Stimulated activated CD8-positive, alpha-beta memory T cell treated with anti-CD3 and anti-CD28 coated beads, Interleukin-7, amount 100 ng/mL, for 1 hour (primary cell): ENCODE measurements around the gene DNAH1.

Experiments
- DNase-seq, 2 donors: peaks; one replicate each; pipeline ENCODE4 v3.0.0-alpha.2; 2020; ENCODE audit warnings: low read depth in 2 of 2

Gene DNAH1

DNA sequence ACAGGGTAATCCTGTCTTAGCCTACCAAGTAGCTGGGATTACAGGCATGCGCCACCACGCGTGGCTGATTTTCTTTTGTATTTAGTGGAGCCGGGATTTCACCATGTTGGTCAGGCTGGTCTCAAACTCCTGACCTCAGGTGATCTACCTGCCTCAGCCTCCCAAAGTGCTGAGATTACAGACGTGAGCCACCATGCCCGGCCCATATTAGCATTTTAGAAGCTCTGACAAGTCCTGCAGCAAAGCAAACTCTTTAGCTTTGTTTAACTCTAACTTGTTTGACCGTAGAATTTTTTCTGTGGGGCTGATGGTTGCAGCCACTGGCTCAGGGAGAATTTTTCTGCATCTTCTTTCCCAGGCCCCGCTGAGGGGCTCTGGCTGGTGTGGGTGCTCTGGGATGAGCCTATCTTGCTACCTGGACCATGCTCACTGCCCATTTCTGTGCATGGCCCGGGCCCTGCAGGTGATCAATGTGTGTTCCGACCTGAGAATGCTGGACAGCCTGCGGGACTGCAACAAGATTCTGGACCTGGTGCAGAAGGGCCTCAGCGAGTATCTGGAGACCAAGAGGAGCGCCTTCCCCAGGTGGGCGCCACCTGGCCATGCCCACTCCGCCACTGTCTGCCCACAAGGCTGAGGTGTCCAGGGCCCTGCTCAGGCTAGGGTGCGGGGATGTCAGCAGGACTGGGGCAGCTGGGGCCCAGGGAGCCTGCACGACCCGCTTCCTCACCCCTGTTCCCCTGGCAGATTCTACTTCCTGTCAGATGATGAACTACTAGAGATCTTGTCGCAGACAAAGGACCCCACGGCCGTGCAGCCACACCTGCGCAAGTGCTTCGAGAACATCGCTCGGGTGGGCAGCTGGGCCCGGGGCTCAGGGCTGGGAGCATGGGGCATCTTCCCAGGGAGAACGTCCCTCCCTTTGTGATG is 41.3 kb downstream of the DNAH1 start:
- DNase-seq: no peak

DNA sequence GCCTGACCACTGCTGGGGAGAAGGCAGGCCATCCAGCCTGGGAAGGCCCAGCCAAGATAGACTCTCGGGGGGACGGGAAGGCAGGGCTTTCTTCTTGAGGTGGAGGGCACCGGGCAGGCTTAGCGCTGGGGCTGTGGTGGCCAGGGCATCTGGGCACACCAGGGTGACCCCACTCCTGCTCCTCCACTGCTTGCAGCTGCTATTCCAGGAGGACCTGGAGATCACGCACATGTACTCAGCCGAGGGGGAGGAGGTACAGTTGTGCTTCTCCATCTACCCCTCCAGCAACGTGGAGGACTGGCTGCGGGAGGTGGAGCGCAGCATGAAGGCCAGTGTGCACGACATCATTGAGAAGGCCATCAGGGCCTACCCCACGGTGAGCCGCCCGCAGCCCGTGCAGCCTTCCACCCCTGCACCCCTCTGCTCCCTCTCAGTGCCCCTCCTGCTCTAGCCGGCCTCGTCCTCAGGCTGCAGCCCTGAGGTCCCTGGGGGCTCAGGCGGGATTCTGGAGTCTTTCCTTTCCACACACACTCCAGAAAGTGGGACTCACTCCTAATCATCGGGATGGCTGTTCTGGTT is 42.3 kb downstream of the DNAH1 start:
- DNase-seq: no peak

DNA sequence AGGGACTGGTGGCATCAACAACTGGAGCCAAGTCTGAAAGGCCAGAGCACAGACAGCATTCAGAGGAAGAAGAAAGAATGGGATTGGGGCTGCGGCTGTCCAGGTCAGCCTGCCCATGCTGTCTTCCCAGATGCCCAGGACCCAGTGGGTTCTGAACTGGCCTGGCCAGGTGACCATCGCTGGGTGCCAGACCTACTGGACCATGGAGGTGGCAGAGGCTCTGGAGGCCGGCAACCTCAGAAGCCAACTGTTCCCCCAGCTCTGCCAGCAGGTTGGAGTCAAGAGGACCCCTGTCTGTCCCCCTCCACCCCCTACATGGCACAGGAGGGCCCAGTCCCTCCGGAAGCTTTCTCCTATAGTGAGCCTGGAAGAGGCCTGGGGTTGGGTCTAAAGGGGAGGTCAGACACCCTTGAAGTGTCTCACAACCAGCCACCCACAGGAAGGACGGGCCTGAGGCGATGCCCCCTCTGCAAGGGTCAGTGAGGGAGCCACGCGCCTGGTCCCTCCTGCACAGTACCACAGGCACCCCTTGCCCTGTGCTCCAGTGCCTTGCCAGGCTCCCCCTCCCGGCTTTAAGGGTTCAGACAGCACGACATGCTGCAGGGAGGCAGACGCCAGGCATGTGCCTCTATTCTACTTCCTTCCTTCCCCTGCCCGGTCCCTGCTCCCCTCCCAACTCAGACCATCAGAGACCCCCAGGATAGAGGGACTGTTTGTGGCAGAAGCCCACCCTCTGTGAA is 43.2 kb downstream of the DNAH1 start:
- DNase-seq: no peak

DNA sequence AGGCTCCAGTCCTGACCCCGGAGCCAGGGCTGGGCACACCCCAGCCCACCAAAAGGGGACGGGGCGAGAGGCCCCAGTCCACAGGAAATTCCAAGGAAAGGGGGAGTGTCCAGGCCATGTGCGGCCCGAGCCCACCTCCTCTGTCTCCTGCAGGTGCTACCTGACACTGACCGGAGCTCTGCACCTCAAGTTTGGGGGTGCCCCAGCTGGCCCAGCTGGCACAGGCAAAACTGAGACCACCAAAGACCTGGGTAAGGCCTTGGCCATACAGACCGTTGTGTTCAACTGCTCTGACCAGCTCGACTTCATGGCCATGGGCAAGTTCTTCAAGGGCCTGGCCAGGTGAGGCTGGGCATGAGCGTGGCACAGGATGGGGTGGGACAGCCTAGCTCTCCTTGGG is 44.9 kb downstream of the DNAH1 start:
- DNase-seq: no peak

DNA sequence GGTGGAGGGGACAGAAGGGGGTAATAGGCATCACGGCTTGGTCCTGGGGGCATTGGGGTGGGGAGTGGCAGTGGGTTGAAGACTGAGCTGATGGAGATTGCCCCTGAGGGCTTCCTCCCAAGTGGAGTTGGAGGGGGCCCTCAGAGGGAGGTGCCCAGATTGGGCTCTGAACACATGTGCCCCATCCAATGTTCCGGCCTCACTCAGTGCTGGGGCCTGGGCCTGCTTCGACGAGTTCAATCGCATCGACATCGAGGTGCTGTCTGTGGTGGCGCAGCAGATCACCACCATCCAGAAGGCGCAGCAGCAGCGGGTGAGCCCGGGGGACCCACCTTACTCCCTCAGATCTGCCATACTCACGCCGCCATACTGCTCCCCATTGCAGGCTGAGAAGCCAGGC is 45.3 kb downstream of the DNAH1 start:
- no peak for DNase-seq

DNA sequence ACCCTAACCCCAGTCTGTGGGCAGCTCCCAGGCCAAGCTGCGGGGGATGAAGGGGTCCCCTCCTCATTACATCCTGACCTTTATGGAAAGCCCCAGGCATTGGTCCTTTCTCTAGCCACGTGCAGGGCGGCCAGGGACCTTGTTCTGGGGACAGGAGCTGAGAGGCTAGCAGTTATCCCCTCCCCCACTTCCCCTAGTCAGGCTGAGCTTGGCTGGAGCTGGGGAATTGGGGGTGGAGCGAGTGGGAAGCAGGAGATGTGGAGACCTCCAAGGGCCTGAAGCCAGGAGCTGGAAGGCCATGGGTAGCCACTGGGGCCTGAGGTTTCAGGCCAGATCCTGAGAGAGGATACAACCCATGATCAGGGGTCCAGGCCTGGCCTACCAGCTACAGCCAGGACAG is 45.8 kb downstream of the DNAH1 start:
- no peak for DNase-seq

DNA sequence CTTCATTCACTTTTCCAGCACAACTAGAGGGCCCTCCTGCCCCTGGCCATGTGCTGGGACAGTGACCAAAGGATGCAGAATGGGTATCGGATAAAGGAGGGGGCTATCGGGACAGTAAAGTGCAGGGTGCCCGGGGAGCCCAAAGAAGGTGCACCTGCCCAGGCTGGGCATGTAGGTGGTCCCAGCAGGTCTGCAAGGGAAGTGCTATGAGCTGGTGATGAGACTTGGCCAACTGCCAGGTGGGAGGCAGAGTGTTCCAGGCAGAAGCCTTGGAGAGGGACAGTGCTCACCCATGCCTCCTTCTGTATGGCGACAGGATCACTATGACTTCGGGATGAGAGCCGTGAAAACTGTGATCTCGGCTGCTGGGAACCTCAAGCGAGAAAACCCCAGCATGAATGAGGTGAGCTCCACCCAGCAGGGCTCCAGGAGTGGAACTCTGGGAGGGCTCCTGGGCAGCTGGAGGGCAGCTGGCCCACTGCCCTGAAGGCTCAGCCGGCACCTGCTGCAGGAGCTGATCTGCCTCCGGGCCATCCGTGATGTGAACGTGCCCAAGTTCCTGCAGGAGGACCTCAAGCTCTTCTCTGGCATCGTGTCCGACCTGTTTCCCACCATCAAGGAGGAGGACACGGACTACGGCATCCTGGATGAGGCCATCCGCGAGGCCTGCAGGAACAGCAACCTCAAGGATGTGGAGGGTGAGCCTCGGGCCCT is 48.4 kb downstream of the DNAH1 start:
- DNase-seq: no peak

DNA sequence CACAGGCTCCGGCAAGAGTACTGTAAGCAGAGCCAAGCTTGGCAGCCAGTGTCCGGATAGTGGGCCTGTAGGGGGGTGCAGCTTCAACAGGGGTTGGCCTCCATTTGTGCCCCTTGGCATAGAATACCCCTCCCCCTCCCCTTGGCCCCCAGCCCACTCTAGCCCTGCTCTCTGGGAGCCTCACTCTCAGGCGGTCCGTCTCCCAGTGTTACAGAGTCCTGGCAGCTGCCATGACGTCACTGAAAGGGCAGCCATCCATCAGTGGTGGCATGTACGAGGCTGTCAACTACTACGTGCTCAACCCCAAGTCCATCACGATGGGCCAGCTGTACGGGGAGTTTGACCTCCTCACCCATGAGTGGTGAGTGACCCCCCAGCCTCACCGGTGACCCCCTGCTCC is 50.4 kb downstream of the DNAH1 start:
- DNase-seq: no peak

DNA sequence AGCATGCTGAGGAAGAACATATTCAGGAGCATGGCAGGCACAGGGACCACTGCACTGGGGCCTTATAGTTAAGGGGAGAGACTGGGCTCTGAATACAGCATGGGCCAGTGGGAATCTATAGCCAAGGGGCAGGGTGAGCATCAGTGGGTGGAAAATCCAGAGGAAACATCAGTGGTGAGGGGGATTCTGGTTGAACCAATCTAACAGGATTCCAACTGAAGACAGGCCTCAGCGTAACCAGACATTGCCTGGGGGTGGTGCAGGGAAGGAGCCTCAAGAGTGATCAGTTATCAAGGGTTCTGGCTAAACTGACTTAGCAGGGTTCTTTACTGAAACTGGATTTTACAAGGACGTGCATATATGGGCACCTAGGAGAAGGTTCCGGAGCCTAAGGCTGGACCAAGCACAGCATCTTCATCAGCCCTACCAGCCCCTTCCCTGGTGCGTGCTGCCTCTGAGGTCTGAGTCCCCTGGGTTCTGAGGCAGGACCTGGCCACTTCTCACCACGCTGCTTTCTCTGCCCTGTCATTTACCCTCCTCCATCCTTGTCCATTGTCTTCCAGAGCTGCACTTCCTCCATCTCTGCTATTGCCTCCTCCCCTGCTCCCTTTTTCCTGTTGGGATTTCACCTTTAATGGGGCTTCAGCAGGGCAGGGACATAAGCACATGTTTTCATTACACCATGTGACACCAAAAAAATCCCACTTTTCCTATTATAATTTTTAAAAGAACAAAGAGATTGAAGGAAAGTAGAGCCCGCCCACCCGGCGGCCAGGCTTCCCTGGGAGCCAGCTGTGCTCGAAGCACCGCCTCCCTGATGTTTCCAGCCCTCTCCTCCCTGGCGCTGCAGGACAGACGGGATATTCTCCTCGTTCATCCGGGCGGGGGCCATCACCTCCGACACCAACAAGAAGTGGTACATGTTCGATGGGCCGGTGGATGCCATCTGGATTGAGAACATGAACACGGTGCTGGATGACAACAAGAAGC is 52.1 kb downstream of the DNAH1 start:
- no peak for DNase-seq

DNA sequence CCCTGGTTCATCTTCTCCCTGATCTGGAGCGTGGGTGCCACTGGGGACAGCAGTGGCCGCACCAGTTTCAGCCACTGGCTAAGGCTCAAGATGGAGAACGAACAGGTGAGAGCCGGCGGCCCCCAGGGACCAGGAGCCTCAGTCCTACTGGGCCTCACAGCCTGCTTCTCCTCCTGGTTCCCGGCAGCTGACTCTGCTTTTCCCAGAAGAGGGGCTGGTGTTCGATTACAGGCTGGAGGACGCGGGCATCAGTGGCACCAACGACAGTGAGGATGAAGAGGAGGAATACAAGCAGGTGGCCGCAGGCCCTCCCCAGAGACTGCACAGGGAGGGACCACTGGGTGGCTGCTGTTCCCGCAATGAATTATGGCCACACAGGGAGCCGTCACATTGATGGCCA is 54.4 kb downstream of the DNAH1 start:
- DNase-seq: no peak

DNA sequence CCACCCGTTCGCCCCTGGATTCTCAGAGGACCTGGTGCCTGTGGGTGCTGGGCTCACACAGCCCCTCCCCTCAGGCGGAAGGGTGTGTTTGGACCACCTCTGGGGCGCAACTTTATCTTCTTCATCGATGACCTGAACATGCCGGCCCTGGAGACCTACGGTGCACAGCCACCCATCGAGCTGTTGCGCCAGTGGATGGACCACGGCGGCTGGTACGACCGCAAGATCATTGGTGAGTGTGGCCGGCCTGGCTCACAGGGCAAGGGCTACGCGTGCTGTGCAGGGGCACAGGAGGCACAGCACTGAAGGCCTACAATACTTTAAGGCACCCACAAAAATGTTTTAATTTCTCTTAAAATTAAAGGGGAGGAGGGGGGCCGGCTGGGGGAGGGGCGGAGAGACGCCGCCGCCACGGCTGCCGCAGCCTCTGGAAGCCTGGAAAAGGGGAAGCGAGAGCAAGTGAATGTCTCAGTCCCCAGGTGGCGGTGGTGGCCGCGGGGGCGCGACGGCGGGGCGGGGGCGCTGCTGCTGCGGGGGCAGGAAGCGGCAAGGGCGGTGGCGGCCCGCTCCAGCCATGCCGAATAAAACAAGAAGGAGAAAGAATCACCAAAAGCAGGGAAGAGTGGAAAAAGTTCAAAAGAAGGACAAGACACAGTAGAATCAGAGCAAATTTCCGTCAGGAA is 56.8 kb downstream of the DNAH1 start:
- DNase-seq: no peak

DNA sequence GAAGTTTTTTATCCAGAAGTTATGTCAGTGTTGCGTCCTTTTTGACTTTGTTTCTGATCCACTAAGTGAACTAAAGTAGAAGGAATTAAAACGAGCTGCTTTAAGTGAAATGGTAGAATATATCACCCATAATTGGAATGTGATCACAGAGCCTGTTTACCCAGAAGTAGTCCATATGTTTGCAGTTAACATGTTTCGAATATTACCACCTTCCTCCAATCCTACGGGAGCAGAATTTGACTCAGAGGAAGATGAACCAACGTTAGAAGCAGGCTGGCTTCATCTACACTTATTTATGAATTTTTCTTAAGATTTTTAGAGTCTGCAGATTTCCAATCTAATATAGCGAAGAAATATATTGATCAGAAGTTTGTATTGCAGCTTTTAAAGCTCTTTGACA is 57.6 kb downstream of the DNAH1 start:
- DNase-seq: no peak

DNA sequence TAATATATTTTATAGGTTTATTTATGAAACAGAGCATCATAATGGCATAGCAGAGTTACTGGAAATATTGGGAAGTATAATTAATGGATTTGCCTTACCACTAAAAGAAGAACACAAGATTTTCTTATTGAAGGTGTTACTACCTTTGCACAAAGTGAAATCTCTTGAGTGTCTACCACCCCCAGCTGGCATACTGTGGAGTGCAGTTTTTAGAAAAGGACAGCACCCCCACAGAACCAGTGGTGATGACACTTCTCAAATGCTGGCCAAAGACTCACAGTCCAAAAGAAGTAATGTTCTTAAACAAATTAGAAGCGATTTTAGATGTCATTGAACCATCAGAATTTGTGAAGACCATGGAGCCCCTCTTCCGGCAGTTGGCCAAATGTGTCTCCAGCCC is 58.1 kb downstream of the DNAH1 start:
- no peak for DNase-seq

DNA sequence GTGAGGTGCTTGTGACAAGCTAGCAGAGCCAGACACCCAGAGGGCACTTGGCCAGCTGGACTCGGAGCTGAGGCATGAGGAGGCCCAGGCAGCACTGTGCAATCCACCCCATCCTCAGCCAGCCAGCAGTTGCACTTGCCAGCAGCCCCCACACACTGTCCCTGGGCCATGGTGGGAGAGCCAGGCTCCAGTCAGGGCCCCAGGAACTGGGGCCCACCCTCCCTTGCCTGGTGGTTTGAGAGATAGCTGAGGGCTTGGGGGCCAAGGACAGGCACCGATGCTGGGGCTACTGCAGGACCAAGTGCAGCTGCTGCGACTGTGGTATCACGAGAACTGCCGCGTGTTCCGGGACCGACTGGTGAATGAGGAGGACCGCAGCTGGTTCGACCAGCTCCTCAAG is 63.5 kb downstream of the DNAH1 start:
- no peak for DNase-seq

DNA sequence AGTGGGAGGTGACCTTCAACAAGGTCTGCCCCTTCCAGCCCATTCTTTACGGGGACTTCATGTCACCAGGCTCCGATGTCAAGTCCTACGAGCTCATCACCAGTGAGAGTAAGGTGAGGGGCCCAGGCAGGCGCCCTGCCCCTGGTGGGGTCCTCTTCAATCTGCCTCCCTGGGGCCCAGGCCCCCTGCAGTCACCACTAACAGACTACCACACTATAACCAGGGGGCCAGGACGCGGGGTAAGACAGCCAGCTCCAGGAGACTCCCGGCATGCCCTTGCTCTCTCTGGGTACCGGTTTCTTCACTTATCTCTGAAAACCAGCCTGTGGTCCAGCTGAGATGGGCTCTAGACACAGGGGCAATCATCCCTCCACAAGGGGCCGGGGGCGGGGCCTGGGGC is 63.9 kb downstream of the DNAH1 start:
- no peak for DNase-seq

DNA sequence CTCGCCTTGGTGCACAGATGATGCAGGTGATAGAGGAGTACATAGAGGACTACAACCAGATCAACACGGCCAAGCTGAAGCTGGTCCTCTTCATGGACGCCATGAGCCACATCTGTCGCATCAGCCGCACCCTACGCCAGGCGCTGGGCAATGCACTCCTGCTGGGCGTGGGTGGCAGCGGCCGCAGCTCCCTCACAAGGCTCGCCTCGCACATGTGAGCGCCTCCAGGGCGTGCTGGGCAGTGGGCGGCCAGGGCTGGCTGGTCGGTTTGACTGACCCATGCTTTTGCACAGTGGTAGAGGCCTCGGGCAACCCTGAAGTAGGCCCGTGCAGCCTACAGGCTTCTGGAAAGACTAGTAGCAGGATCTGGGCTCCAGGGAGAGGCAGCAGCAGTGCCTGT is 65.5 kb downstream of the DNAH1 start:
- no peak for DNase-seq

DNA sequence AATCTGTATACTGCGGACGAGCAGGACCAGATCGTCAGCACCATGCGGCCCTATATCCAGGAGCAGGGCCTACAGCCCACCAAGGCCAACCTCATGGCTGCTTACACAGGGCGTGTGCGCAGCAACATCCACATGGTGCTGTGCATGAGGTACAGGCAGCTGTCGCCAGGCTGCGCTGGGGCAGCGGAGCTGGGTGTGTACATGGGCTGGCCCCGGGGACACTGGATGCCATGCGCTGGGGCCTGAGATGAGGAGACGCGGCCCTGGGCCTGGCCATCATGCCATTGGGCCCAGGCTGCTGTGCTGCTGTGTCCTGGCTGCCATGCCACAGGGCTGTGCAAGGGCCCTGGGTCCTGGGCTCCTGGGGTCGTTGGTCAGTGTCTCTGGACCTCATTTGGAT is 67.3 kb downstream of the DNAH1 start:
- no peak for DNase-seq

DNA sequence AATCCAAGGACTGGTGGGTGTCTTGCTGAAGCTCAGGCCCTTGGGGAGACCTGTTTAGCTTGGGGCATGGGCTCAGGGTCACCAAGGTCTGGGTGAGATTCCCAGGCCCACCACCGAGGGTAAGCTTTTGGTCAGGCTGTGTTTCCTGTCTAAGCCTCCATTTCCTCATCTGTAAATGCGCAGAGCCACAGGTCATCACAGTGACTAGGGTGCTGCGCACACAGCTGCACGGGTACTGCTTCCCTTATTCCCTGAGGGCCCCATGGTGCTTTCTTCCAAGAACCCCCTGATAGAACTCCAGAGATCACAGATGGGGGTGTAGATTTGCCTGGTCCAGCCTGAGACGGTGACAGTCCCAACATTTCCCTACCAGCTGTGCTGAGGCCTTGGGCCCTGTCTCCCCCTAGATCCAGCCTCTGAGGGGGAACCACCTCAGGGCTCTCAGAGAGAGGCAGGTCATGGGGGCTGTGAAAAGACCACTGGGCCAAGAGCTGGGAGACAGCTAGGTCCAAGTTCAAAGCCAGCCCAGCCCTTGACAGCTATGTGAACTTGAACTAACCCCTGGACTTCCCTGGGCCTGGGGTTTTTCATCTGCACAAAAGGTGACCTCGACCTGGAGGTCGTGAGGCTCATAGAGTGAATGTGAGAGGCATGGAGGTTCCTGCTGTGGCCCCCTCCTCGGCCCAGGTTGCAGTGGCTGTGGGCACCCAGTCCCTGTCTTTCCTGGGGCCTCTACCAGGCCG is 68.1 kb downstream of the DNAH1 start:
- DNase-seq: no peak

DNA sequence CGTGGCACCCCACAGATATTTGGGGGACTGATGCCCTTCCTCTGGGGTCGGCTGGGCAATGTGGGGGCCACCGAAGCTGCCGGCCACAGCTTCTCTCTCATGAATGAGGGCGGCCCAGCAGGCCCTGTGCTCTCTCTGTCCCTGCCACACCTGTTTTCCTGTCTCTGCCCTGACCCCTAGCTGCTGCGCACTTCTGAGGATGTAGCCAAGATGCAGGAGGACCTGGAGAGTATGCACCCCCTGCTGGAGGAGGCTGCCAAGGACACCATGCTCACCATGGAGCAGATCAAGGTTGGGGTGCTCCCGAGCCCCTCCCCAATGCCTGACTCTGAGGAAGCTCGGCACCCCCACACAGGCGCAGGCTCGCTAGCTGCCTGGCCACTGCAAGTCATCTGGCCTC is 69.0 kb downstream of the DNAH1 start:
- no peak for DNase-seq

DNA sequence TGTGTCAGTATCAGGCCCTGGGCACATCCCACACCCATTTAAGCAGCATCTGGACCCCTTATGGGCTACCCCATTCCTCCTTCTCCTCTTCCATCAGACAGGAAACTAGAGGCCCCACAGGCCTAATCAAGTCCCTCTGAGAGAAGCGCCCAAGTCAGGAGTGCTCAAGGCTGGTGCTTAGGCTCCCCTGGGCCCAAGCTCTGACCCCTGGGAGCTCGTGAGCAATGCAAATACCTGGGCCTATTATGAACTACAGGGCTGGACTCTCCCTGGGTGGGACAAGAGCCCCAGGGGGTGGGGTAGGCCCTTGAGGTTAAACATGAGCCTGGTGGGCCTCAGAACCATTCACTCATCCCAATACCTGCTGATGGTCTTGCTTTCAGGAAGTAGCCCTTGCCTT is 71.4 kb downstream of the DNAH1 start:
- no peak for DNase-seq
